NB4 (cell line): ENCODE results near the gene GSDMA.

Source experiments
- CTCF ChIP-seq: IDR thresholded peaks from one replicate; pipeline ENCODE4 v1.5.1; 2012; ENCODE audit warnings: low read depth, low read length
- MAX ChIP-seq: IDR thresholded peaks from 2 replicates; pipeline ENCODE4 v1.6.1; 2011; ENCODE audit warnings: low read depth, low read length
- MYC ChIP-seq: IDR thresholded peaks from 2 replicates; pipeline ENCODE4 v1.6.1; 2011; ENCODE audit warnings: low read depth, low read length
- POLR2A ChIP-seq: IDR thresholded peaks from 2 replicates; pipeline ENCODE4 v1.6.1; 2011; ENCODE audit warnings: mild to moderate bottlenecking; ENCODE audit not compliant: insufficient read length; ENCODE audit errors: extremely low read depth

- no peak for TF ChIP-seq CTCF
- no peak for TF ChIP-seq POLR2A
- no peak for TF ChIP-seq MYC
- no peak for TF ChIP-seq MAX
Observed at GRCh38 chr17:40019140-40019991, 56.6 kb downstream of the GSDMA start.
